GM18508 (cell line): ENCODE results near the gene CFHR1.

Experiments used
- ATAC-seq: cut with Tn5 transposase; IDR thresholded peaks from one replicate; pipeline ENCODE4 v1.9.1; 2021; ENCODE audit warnings: moderate number of reproducible peaks; ENCODE audit not compliant: insufficient read depth, unreplicated experiment

CFHR1 gene

DNA sequence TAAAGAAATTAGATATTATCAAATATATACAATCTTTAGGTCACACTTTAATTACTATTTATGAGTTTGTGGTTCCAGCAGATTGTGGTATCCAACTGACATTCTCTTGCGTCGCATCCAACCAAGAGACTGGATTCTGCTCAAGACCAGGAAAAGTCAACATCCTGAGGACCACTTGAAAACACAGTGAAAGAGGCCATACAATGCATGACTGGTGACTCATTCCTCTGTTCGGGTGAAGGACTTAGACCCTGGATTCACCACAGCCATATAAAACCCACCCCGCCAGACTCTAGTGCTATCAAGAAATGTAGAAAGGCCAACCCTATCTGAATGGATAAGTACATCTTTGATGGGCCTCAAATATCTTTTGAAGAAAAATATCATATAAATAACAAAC, 53.9 kb downstream of the CFHR1 start:
- no peak for ATAC-seq

DNA sequence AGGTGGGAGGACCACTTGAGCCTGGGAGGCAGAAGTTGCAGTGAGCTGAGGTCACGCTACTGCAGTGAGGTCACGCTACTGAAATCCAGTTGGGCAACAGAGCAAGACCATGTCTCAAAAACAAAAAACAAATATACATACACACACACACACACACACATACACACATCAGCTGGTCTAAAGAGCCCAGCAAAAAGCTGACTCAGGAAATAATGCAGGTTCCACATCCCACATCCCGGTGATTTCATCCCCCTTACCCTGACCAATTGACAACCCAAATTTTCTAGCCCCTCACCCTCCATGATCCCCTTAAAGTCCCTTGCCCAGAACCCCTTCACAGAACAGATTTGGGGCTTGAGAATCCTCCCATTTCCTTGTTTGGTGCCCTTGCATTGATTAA, 56.4 kb downstream of the CFHR1 start:
- no peak for ATAC-seq

DNA sequence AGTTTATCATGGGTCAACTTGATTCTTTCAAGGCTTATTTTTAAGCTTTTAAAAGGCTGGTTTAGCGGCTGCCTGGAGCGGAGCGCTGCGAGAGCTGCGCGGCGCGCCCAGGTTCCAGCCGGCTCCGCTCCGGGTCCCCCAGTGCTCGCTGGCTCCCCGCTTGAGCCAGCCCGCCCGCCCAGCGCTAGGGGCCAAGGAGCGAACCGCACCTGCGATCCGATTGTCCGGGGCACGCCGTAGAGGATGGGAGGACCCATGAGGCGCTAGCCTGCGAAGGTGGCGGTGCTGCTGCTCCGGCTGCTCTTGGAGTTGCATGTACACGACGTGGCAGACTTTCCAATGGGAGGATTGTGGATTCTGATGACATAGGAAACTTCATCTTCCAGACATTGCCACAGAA, 58.4 kb downstream of the CFHR1 start:
- no peak for ATAC-seq
